RWPE2 (cell line): ENCODE results near the gene NFE2.
A peak's percentile ranks its signal among the peaks of the same experiment; 100 is the strongest.

ENCODE experiments used
- ATAC-seq: fragments of 200-7000 bp; cut with Tn5 transposase; 3 replicates; pipeline ENCODE4 v1.9.1; 2021; ENCODE audit warnings: low read depth
- DNase-seq: peaks from one replicate; pipeline ENCODE4 v3.0.0-alpha.2; 2020; ENCODE audit warnings: low spot score
- H3K27ac ChIP-seq: fragments of 450-650 bp; 2 replicates; pipeline ENCODE4 v1.5.1; 2017; ENCODE audit warnings: mild to moderate bottlenecking; ENCODE audit not compliant: poor library complexity, severe bottlenecking
- H3K27me3 ChIP-seq: fragments of 250-450 bp; sonication (Bioruptor Pico); 2 replicates; pipeline ENCODE4 v1.5.1; 2021; ENCODE audit warnings: mild to moderate bottlenecking, moderate library complexity; ENCODE audit not compliant: insufficient read depth, poor library complexity, severe bottlenecking
- H3K36me3 ChIP-seq: fragments of 250-450 bp; sonication (Bioruptor Pico); 2 replicates; pipeline ENCODE4 v1.5.1; 2020; ENCODE audit warnings: low read depth, mild to moderate bottlenecking, moderate library complexity
- H3K4me1 ChIP-seq: fragments of 250-450 bp; sonication (Bioruptor Pico); 2 replicates; pipeline ENCODE4 v1.5.1; 2021; ENCODE audit warnings: mild to moderate bottlenecking, moderate library complexity; ENCODE audit not compliant: insufficient read depth, poor library complexity, severe bottlenecking
- H3K4me3 ChIP-seq: fragments of 250-450 bp; sonication (Bioruptor Pico); 2 replicates; pipeline ENCODE4 v1.5.1; 2021; ENCODE audit warnings: mild to moderate bottlenecking, moderate library complexity; ENCODE audit not compliant: severe bottlenecking
- H3K9me3 ChIP-seq: fragments of 250-450 bp; sonication (Bioruptor Pico); 2 replicates; pipeline ENCODE4 v1.5.1; 2021; ENCODE audit warnings: mild to moderate bottlenecking, moderate library complexity; ENCODE audit not compliant: severe bottlenecking
- CTCF ChIP-seq: fragments of 450-650 bp; IDR thresholded peaks from one replicate; pipeline ENCODE4 v1.5.1; 2017; ENCODE audit warnings: mild to moderate bottlenecking, moderate library complexity; ENCODE audit not compliant: poor library complexity, severe bottlenecking

The NFE2 gene

GRCh38 chr12:54294152-54294952, 6.5 kb downstream of the NFE2 start:
- no peak for DNase-seq
- no peak for ATAC-seq
- no peak overlapping the region for H3K27ac ChIP-seq
- H3K9me3 ChIP-seq, result no peaks in the 10 kb centered on the region
- H3K4me3 ChIP-seq, result no peak overlapping the region
- H3K4me1 ChIP-seq, result peaks cover 5% of the 10 kb centered on the region
- H3K27me3 ChIP-seq, result no peaks in the 10 kb centered on the region
- peak; percentile 74 for TF ChIP-seq CTCF
- H3K36me3 ChIP-seq, result no peaks in the 10 kb centered on the region

GRCh38 chr12:54292931-54293241, 7.9 kb downstream of the NFE2 start:
- TF ChIP-seq CTCF, result no peak

GRCh38 chr12:54292083-54292930, 8.5 kb downstream of the NFE2 start:
- TF ChIP-seq CTCF, result no peak
- ATAC-seq, result no peak
- no peak for DNase-seq
- Histone ChIP-seq H3K4me1 (peaks cover 10% of the 10 kb centered on the region), H3K36me3 (peaks cover 10% of the 10 kb centered on the region), H3K4me3 (no peak overlapping the region), H3K27me3 (no peaks in the 10 kb centered on the region), H3K27ac (no peak overlapping the region), H3K9me3 (no peaks in the 10 kb centered on the region)

More at GRCh38 chr12:54292931-54293241, 7.9 kb downstream of the NFE2 start:
- H3K27me3 ChIP-seq, result no peaks in the 10 kb centered on the region
- H3K27ac ChIP-seq, result no peak overlapping the region
- peaks cover 4% of the 10 kb centered on the region for H3K36me3 ChIP-seq
- no peak for DNase-seq
- no peak overlapping the region for H3K4me3 ChIP-seq
- H3K4me1 ChIP-seq, result peaks cover 6% of the 10 kb centered on the region
- H3K9me3 ChIP-seq, result no peaks in the 10 kb centered on the region
- no peak for ATAC-seq

- Histone ChIP-seq H3K27ac (peak overlapping the region; percentile 86), H3K27me3 (no peaks in the 10 kb centered on the region), H3K4me1 (peaks cover 39% of the 10 kb centered on the region), H3K9me3 (no peaks in the 10 kb centered on the region), H3K36me3 (peaks cover 58% of the 10 kb centered on the region), H3K4me3 (no peak overlapping the region)
- ATAC-seq, result peak; percentile 6
- DNase-seq, result no peak
- no peak for TF ChIP-seq CTCF
These were observed 13.3 kb downstream of the NFE2 start for GRCh38 chr12:54287261-54288157.
